GM12873 (cell line): Measurements from ENCODE around the gene TANC1.

ENCODE experiments used
- CTCF ChIP-seq: IDR thresholded peaks from 2 replicates; pipeline ENCODE4 v1.5.1; 2012; ENCODE audit warnings: low read depth, mild to moderate bottlenecking, moderate library complexity, low read length, control low read depth; ENCODE audit not compliant: insufficient read depth; ENCODE audit errors: missing control alignments

Gene TANC1

DNA sequence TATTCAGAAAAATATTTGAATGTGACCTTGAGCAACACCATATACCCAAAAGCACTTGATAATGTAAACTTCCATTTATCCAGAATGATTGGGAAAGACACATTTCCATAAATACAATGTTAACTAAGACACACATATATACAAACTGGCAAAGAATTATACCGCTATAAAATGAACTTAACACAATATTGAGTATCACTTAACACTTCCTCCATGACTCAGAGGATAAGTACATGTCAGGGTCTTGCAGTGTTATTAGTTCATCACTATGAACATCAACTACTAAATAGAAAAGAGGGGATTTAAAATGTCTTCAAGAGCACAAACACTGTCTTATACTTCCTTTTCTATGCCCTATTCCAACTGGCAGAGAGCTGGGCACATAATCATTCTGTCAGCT lies 299.5 kb downstream of the TANC1 start:
- TF ChIP-seq CTCF, result no peak

DNA sequence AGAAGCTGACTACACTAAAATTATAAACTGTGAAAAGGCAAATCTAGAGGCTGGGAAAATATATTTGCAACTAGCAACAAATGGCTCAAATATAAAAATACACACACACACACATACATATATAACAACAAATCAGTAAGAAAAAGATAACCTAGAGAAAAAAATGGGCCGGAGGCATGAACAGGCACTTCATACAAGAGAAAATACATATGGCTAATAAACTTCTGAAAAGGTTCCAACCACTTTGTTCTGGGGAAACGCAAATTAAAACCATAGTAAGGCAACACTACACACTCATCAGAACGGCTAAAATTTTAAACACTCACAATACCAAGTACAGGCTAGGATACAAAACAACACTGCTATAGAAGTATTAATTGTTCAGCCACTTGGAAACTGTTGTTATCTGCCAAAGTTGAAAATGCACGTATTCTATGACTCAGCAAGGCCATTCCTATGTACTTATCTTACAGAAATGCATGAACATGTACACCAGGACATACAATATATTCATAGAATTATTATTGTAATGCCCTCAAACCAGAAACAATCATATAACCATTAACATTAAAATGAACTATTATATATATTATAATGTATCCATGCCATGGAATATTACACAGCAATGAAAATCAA lies 302.4 kb downstream of the TANC1 start:
- no peak for TF ChIP-seq CTCF

DNA sequence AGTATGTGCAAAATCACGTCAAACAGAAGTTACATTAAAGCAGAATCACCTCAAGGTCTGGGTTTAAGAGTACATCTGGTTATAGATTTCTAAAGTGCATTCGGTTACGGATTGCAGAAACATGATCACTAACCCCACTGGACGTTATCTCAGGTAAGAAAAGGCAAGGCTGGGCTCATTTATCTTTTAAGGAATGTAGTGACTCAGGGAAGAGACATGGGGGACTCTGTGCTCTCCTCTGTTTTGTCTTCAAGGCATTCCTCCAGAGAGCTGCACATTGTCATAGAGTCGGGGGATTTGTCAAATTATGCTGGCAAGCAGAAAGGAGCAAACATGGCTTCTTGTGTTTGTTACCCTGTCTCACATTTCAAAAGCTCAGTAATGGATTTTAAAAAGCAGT lies 303.7 kb downstream of the TANC1 start:
- TF ChIP-seq CTCF, result no peak

DNA sequence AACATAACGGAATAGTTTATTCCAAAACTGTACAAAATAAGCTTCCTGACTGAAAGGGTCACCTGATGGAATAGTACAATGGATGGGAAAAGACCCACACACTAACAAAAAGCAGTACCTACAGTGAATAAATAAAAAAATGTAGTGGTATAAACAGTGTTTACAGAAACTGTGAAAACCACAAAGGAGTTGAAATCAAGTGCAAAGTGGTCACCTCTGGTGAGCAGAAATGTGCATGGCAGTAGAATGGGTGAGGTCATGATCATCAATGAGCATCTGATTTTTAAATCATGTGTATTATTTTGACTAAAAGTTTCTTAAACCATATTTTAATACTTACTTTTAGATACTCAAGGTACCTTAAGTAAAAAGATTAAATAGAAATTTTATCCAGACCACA lies 306.7 kb downstream of the TANC1 start:
- TF ChIP-seq CTCF, result no peak

DNA sequence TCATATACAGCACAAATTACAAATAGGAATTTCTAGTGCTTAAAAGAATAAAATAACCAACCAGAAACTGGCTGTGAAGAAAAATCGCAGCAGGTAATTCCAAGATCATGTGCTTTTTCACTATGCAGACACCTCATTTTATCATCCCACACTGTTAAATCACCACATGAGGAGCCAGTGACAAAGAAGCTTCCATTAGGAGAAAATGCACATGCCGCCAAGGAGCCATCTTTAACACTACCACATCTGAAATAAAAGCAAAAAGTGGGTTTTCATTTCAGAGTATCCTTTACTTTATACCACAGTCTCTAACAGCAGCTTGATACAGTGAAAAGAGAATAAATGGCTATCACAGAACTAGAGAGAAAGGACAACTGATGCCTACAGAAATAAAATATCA lies 311.3 kb downstream of the TANC1 start:
- TF ChIP-seq CTCF, result no peak

DNA sequence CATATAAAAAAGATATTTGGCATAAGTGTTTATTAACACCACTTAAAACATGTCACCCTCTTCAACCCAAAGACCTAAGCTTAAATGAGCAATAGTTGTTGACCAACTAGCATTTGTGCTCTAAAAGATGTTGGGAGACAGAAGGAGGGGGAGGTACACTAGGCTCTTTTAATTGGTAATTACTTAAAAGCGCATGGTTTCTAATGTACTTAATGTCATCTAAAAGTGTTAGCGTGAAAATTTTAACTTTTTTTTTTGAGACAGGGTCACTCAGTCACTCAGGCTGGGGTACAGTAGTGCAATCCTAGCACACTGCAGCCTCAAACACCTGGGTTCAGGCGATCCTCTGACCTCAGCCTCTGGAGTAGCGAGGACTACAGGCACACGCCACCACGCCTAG lies 312.6 kb downstream of the TANC1 start:
- no peak for TF ChIP-seq CTCF
